GM12878 (cell line): ENCODE data around the gene CABLES1. TPM values are rescaled to one million over a fixed set of nuclear protein-coding genes. Genes with fewer than 3 reads are reported as not detected.

Experiments
- ATAC-seq: fragments of 200-7000 bp; cut with Tn5 transposase; 3 replicates; pipeline ENCODE4 v1.9.1; 2020; ENCODE audit warnings: mild to moderate bottlenecking, moderate library complexity
- BruUV-seq: library from RNA; stranded (reverse); fragments of 400-500 nt; replicated peaks from 2 replicates; lab custom pipeline; 2021; lab: Mats Ljungman, UMichigan
- CTCF ChIA-PET: fragments of 300-600 bp; sonication (Branson Sonifier 250); formaldehyde crosslinking; extraction: SDS; loops from one replicate; lab custom pipeline; 2021; ENCODE audit warnings: inconsistent platforms; lab: Yijun Ruan, JAX
- POLR2A ChIA-PET: fragments of 350-600 bp; formaldehyde crosslinking; extraction: SDS; loops from one replicate; lab custom pipeline; 2021; ENCODE audit warnings: inconsistent platforms; lab: Charles Lee
- RAD21 ChIA-PET: fragments of 300-600 bp; sonication (Branson Sonifier 250); formaldehyde crosslinking; loops from one replicate; lab custom pipeline; 2023; ENCODE audit warnings: antibody characterized with exemption; ENCODE audit not compliant: unreplicated experiment; lab: Charles Lee
- SMC1A ChIA-PET: fragments of 300-600 bp; sonication (Branson Sonifier 250); formaldehyde crosslinking; loops from one replicate; lab custom pipeline; 2023; ENCODE audit not compliant: unreplicated experiment, uncharacterized antibody; lab: Charles Lee
- DNase-seq: peaks from one replicate; pipeline ENCODE4 v3.0.0-alpha.2; 2011; ENCODE audit warnings: low read depth, low spot score
- FAIRE-seq: peaks from 3 replicates; lab custom pipeline; 2011; peaks lifted over from hg19 to GRCh38; lab: Jason Lieb, UNC
- H2AFZ ChIP-seq: 2 replicates; pipeline ENCODE4 v1.6.0; 2011; ENCODE audit warnings: low read depth, low read length, control low read depth; ENCODE audit not compliant: control insufficient read depth
- H3K27ac ChIP-seq: 2 replicates; pipeline ENCODE4 v1.5.1; 2011; ENCODE audit warnings: control low read depth; ENCODE audit not compliant: control insufficient read depth, insufficient read depth
- H3K27me3 ChIP-seq, 2 experiments: replicated peaks in 1 of 2; 2 replicates each; pipeline versions ENCODE4 v1.6.0 to v1.6.1; 2011; ENCODE audit warnings: low read length in 1 of 2; ENCODE audit not compliant: control insufficient read depth in 2 of 2, insufficient read depth in 2 of 2
- H3K36me3 ChIP-seq, 2 experiments: 2 replicates each; pipeline ENCODE4 v1.5.1; 2011; ENCODE audit warnings: low read length in 1 of 2; ENCODE audit not compliant: control insufficient read depth in 2 of 2, insufficient read depth in 2 of 2
- H3K4me1 ChIP-seq: 2 replicates; pipeline ENCODE4 v1.6.1; 2011; ENCODE audit warnings: mild to moderate bottlenecking, low read length, moderate library complexity, mixed read lengths; ENCODE audit not compliant: control insufficient read depth, insufficient read depth
- H3K4me2 ChIP-seq: 2 replicates; pipeline ENCODE4 v1.6.0; 2011; ENCODE audit warnings: control low read depth; ENCODE audit not compliant: control insufficient read depth, insufficient read depth
- H3K4me3 ChIP-seq: fragments of 200-600 bp; sonication (generic); 2 replicates; pipeline ENCODE4 v1.5.1; 2016
- H3K79me2 ChIP-seq: 2 replicates; pipeline ENCODE4 v1.6.0; 2011; ENCODE audit warnings: low read length; ENCODE audit not compliant: control insufficient read depth, insufficient read depth
- H3K9ac ChIP-seq: 2 replicates; pipeline ENCODE4 v1.8.0; 2011; ENCODE audit warnings: low read length, control low read depth, mixed read lengths; ENCODE audit not compliant: control insufficient read depth, insufficient read depth
- H3K9me3 ChIP-seq: replicated peaks from 3 replicates; pipeline ENCODE4 v1.5.1; 2011; ENCODE audit warnings: mild to moderate bottlenecking, low read length; ENCODE audit not compliant: control insufficient read depth, insufficient read depth
- H4K20me1 ChIP-seq: 2 replicates; pipeline ENCODE4 v1.6.0; 2011; ENCODE audit not compliant: control insufficient read depth, insufficient read depth
- MEF2A ChIP-seq: IDR thresholded peaks from 2 replicates; pipeline ENCODE4 v1.6.1; 2011; ENCODE audit warnings: low read depth, mild to moderate bottlenecking, low read length, moderate library complexity; ENCODE audit not compliant: insufficient read depth
- PKNOX1 ChIP-seq: fragments of 450-650 bp; IDR thresholded peaks from 2 replicates; pipeline ENCODE4 v1.6.1; 2016; ENCODE audit warnings: mild to moderate bottlenecking
- RFX5 ChIP-seq: IDR thresholded peaks from 2 replicates; pipeline ENCODE4 v1.6.1; 2011; ENCODE audit warnings: low read depth, low read length, improper control_type of control experiment
- SIX5 ChIP-seq: IDR thresholded peaks from 2 replicates; pipeline ENCODE4 v1.6.1; 2011; ENCODE audit warnings: mild to moderate bottlenecking, low read depth, low read length, moderate library complexity; ENCODE audit not compliant: severe bottlenecking
- STAT1 ChIP-seq: fragments of 450-650 bp; conservative IDR thresholded peaks from 2 replicates; pipeline ENCODE4 v1.6.1; 2014; ENCODE audit warnings: antibody characterized with exemption, mild to moderate bottlenecking
- WGBS: methylation state at CpG from one replicate; pipeline ENCODE4 v1.1.6; 2016; ENCODE audit warnings: low lambda C conversion rate; ENCODE audit not compliant: insufficient replicate concordance, insufficient coverage; ENCODE audit errors: missing lambda C conversion rate; 5-methylcytosine and 5-hydroxymethylcytosine counted together
- in situ Hi-C: fragments of 300-500 bp; cut with MboI; formaldehyde crosslinking; loops from 9 replicates; pipeline ENCODE4 v1.14.3; 2018; ENCODE audit warnings: mixed read lengths
- intact Hi-C: fragments of 100-400 bp; cut with micrococcal nuclease; formaldehyde crosslinking; loops from one replicate; pipeline ENCODE4 v1.14.2; 2022; ENCODE audit not compliant: unreplicated experiment
- polyA plus RNA-seq, 11 experiments: library from polyadenylated mRNA; depleted of rRNA in 4 of 11; unstranded in 6 of 11; stranded (reverse) in 5 of 11; fragments of >200 nt; fragmentation: Nextera tagmentation in 4 of 11; fragmentation: Illumina TruSeq in 1 of 11; extraction: Ambion mirVana in 4 of 11; extraction: Trizol in 1 of 11; gene quantifications; 1 replicate in 1 of 11; 2 replicates in 10 of 11; pipeline versions ENCODE4 v1.2.1 to v1.2.3, GENCODE V29; 2011 to 2016; ENCODE audit warnings: inconsistent platforms in 2 of 11, missing spikeins in 2 of 11, low read depth in 1 of 11
- total RNA-seq, 4 experiments: library from RNA; depleted of rRNA in 3 of 4; stranded (reverse); fragments of >200 nt in 3 of 4; fragmentation: Illumina TruSeq in 1 of 4; extraction: Trizol in 1 of 4; gene quantifications; 2 replicates each; pipeline versions ENCODE4 v1.2.1 to v1.2.3, GENCODE V29; 2013 to 2021
- TF ChIP-seq, protein P1 (sequence below): IDR thresholded peaks from 2 replicates; pipeline ENCODE4 v1.6.1; 2011; ENCODE audit warnings: borderline replicate concordance, low read depth, mild to moderate bottlenecking, moderate library complexity, low read length; ENCODE audit not compliant: insufficient read depth, poor library complexity, severe bottlenecking
- TF ChIP-seq, protein P2 (sequence below): fragments of 450-650 bp; IDR thresholded peaks from 2 replicates; pipeline ENCODE4 v1.6.1; 2017; ENCODE audit warnings: mild to moderate bottlenecking, moderate library complexity

Gene CABLES1
- total and polyA plus RNA-seq, 10 of the 15 experiments (the other 5 are each of a cell fraction or from before 2014, with no cell fraction given) = 2.9 to 27.2 (median 8.2) TPM

DNA sequence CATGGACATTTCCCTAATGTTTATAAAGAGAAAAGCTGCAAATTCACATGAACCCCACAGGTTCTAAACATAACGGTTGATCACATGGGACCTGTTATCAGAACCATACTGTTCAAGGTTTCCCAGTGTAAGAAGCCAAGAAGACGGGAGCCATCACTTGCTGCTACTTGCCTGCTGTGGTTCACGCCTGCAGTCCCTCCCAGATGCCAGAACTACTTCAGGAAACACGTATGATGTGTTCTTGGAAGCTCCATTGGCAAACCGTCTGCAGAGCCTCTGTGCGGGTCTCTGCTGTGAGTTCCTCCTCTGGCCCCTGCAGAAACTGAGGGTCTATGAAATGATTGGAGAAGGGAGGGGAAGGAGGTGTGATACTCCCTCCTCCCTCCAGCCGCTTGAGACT lies 75.2 kb downstream of the CABLES1 start:
- in situ Hi-C loops = no loop called here
- H3K4me2 ChIP-seq = no peak overlapping the region
- no peak overlapping the region for H3K27ac ChIP-seq
- intact Hi-C loops = no loop called here
- TF ChIP-seq RFX5 = no peak
- TF ChIP-seq, all 136 proteins: peak for 0
- POLR2A ChIA-PET = no interaction called here
- RAD21 ChIA-PET = no interaction called here
- Histone ChIP-seq H3K9me3 (no peaks in the 10 kb centered on the region; the same call in 2 of the 3 replicates), H3K36me3 (peaks cover 12 to 17% of the 10 kb centered on the region in 2 experiments; a peak in 3 of 4 replicates), H3K79me2 (no peaks in the 10 kb centered on the region), H2AFZ (no peak overlapping the region), H3K9ac (no peak overlapping the region), H3K4me3 (no peak overlapping the region), H4K20me1 (no peaks in the 10 kb centered on the region), H3K4me1 (no peaks in the 10 kb centered on the region), H3K27me3 (no peaks in the 10 kb centered on the region)
- ATAC-seq (no peak), FAIRE-seq (no peak), DNase-seq (no peak)
- WGBS = 69% methylated on average over 7 of the region's 7 CpGs
- CTCF ChIA-PET = no interaction called here
- SMC1A ChIA-PET = no interaction called here
- BruUV-seq = no TSS peak

- ChIA-PET SMC1A (no interaction called here), CTCF (interaction anchor here (1.3 kb wide), 1 partner anchor 13 kb away, joined by 4 read pairs; no protein-coding TSS in a partner anchor), POLR2A (interaction anchor here (0.6 kb wide), 1 partner anchor 13 kb away, joined by 4 read pairs; no protein-coding TSS in a partner anchor), RAD21 (no interaction called here)
- H3K4me3 ChIP-seq = no peak overlapping the region
- H4K20me1 ChIP-seq = no peaks in the 10 kb centered on the region
- H2AFZ ChIP-seq = no peak overlapping the region
- ATAC-seq (no peak), FAIRE-seq (no peak), DNase-seq (no peak)
- no peaks in the 10 kb centered on the region for H3K27me3 ChIP-seq
- no peak overlapping the region for H3K9ac ChIP-seq
- peaks cover 12 to 15% of the 10 kb centered on the region in 2 experiments; a peak in 3 of 4 replicates for H3K36me3 ChIP-seq
- no peak overlapping the region for H3K27ac ChIP-seq
- no peaks in the 10 kb centered on the region; the same call in 2 of the 3 replicates for H3K9me3 ChIP-seq
- in situ Hi-C loops = no loop called here
- intact Hi-C loops = no loop called here
- 77% methylated on average over 3 of the region's 3 CpGs for WGBS
- H3K79me2 ChIP-seq = no peaks in the 10 kb centered on the region
- BruUV-seq = no TSS peak
- no peak overlapping the region for H3K4me2 ChIP-seq
- no peaks in the 10 kb centered on the region for H3K4me1 ChIP-seq
- TF ChIP-seq, protein P1, sequence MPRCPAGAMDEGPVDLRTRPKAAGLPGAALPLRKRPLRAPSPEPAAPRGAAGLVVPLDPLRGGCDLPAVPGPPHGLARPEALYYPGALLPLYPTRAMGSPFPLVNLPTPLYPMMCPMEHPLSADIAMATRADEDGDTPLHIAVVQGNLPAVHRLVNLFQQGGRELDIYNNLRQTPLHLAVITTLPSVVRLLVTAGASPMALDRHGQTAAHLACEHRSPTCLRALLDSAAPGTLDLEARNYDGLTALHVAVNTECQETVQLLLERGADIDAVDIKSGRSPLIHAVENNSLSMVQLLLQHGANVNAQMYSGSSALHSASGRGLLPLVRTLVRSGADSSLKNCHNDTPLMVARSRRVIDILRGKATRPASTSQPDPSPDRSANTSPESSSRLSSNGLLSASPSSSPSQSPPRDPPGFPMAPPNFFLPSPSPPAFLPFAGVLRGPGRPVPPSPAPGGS = no peak
- TF ChIP-seq MEF2A = no peak
- no peak for TF ChIP-seq SIX5
- TF ChIP-seq, protein P2, sequence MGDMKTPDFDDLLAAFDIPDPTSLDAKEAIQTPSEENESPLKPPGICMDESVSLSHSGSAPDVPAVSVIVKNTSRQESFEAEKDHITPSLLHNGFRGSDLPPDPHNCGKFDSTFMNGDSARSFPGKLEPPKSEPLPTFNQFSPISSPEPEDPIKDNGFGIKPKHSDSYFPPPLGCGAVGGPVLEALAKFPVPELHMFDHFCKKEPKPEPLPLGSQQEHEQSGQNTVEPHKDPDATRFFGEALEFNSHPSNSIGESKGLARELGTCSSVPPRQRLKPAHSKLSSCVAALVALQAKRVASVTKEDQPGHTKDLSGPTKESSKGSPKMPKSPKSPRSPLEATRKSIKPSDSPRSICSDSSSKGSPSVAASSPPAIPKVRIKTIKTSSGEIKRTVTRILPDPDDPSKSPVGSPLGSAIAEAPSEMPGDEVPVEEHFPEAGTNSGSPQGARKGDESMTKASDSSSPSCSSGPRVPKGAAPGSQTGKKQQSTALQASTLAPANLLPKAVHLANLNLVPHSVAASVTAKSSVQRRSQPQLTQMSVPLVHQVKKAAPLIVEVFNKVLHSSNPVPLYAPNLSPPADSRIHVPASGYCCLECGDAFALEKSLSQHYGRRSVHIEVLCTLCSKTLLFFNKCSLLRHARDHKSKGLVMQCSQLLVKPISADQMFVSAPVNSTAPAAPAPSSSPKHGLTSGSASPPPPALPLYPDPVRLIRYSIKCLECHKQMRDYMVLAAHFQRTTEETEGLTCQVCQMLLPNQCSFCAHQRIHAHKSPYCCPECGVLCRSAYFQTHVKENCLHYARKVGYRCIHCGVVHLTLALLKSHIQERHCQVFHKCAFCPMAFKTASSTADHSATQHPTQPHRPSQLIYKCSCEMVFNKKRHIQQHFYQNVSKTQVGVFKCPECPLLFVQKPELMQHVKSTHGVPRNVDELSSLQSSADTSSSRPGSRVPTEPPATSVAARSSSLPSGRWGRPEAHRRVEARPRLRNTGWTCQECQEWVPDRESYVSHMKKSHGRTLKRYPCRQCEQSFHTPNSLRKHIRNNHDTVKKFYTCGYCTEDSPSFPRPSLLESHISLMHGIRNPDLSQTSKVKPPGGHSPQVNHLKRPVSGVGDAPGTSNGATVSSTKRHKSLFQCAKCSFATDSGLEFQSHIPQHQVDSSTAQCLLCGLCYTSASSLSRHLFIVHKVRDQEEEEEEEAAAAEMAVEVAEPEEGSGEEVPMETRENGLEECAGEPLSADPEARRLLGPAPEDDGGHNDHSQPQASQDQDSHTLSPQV = no peak
- no peak for TF ChIP-seq STAT1
- TF ChIP-seq PKNOX1 = no peak
Observed at GRCh38 chr18:23211146-23211545, 75.9 kb downstream of the CABLES1 start.
